A549 (cell line): ENCODE data around the gene XYLT1.

ENCODE experiments used
- JUNB ChIP-seq: fragments of >200 bp; sonication (Bioruptor Twin); formaldehyde crosslinking; IDR thresholded peaks from 2 replicates; pipeline ENCODE4 v1.6.1; 2016
- REST ChIP-seq: fragments of 200-600 bp; sonication (generic); IDR thresholded peaks from 2 replicates; pipeline ENCODE4 v1.6.1; 2016; ENCODE audit warnings: antibody characterized with exemption, mild to moderate bottlenecking, moderate library complexity

GRCh38 chr16:17354685-17355084 lies 116.1 kb downstream of the XYLT1 start:
- TF ChIP-seq JUNB = no peak
- TF ChIP-seq REST = no peak
